ENCODE results near the gene CALHM4.

GRCh38 chr6:116508527-116508926 lies 45.0 kb upstream of the CALHM4 start:
- TF ChIP-seq POLR2A (IDR thresholded peaks at IDR 0.05) (no peak), CTCF (IDR thresholded peaks at IDR 0.05 in 4 of 5, conservative IDR thresholded peaks at IDR 0.05 in 1 of 5) (no peak)

Data from gastrocnemius medialis (tissue), 4 donors.